ENCODE measurements around the gene MRPL9. TPM values are rescaled to one million over a fixed set of nuclear protein-coding genes. Genes with fewer than 3 reads are reported as not detected.
A peak's percentile ranks its signal among the peaks of the same experiment; 100 is the strongest.

The MRPL9 gene
- total RNA-seq, 1 donor from 2014 or later: 59.9 TPM

- no peak for ATAC-seq
- Histone ChIP-seq H3K4me1 (no peaks in the 10 kb centered on the region), H3K27ac (no peak overlapping the region), H3K4me3 (no peak overlapping the region), H3K36me3 (no peaks in the 10 kb centered on the region), H3K27me3 (ENCODE audit: low read depth) (peaks cover 12% of the 10 kb centered on the region), H3K9me3 (no peaks in the 10 kb centered on the region)
- TF ChIP-seq CTCF (IDR thresholded peaks at IDR 0.05): no peak
- no peak for DNase-seq
- intact Hi-C loops (cut with DNase I): no loop called here
Observed at GRCh38 chr1:151728151-151729054, 34.9 kb downstream of the MRPL9 start.

GRCh38 chr1:151723726-151724370, 39.4 kb downstream of the MRPL9 start:
- Histone ChIP-seq H3K27me3 (ENCODE audit: low read depth) (peaks cover 12% of the 10 kb centered on the region), H3K9me3 (no peaks in the 10 kb centered on the region), H3K36me3 (no peaks in the 10 kb centered on the region), H3K4me3 (no peak overlapping the region), H3K4me1 (peaks cover 19% of the 10 kb centered on the region), H3K27ac (no peak overlapping the region)
- DNase-seq (no peak), ATAC-seq (no peak)
- intact Hi-C loops (cut with DNase I): no loop called here
- no peak for TF ChIP-seq CTCF (IDR thresholded peaks at IDR 0.05)

- TF ChIP-seq CTCF (IDR thresholded peaks at IDR 0.05): no peak
Observed at GRCh38 chr1:151721788-151722510, 41.3 kb downstream of the MRPL9 start.

GRCh38 chr1:151720974-151721787, 42.1 kb downstream of the MRPL9 start, which contains the start of gene RIIAD1:
Gene RIIAD1 (plus strand): TSS chr1:151721522. CDS start chr1:151721537, 15 bp downstream.
- peak; percentile 85 to 89 for ATAC-seq

More at GRCh38 chr1:151721788-151722510, 41.3 kb downstream of the MRPL9 start:
- peaks cover 23% of the 10 kb centered on the region for H3K27me3 ChIP-seq (ENCODE audit: low read depth)
- peak overlapping the region; percentile 61 for H3K4me3 ChIP-seq
- ATAC-seq (no peak), DNase-seq (no peak)
- H3K9me3 ChIP-seq: no peaks in the 10 kb centered on the region
- no peak overlapping the region for H3K27ac ChIP-seq
- intact Hi-C loops (cut with DNase I): no loop called here
- no peaks in the 10 kb centered on the region for H3K36me3 ChIP-seq
- peaks cover 28% of the 10 kb centered on the region for H3K4me1 ChIP-seq

More at GRCh38 chr1:151720974-151721787, 42.1 kb downstream of the MRPL9 start, which contains the start of gene RIIAD1:
- no peaks in the 10 kb centered on the region for H3K36me3 ChIP-seq
- peak within 1 kb of the TSS; percentile 61 for H3K4me3 ChIP-seq
- H3K27me3 ChIP-seq (ENCODE audit: low read depth): peaks cover 23% of the 10 kb centered on the region
- peaks cover 29% of the 10 kb centered on the region for H3K4me1 ChIP-seq
- no peaks in the 10 kb centered on the region for H3K9me3 ChIP-seq
- intact Hi-C loops (cut with DNase I): no loop called here
- peak within 1 kb of the TSS; percentile 75 for H3K27ac ChIP-seq
- no peak for TF ChIP-seq CTCF (IDR thresholded peaks at IDR 0.05)
- DNase-seq: no peak
